Fibroblast of lung (primary cell): ENCODE data around the gene ZNF414. TPM values are rescaled to one million over a fixed set of nuclear protein-coding genes. Genes with fewer than 3 reads are reported as not detected.

Source experiments
- DNase-seq, 2 donors: peaks; one replicate each; pipeline versions ENCODE4 v3.0.0 to v3.0.0-alpha.2; 2010; ENCODE audit warnings: low read depth in 2 of 2
- H2AFZ ChIP-seq: 2 replicates; pipeline ENCODE4 v1.5.1; 2012; ENCODE audit warnings: low read length, control low read depth, inconsistent platforms
- H3K27ac ChIP-seq: 2 replicates; pipeline ENCODE4 v1.5.1; 2011; ENCODE audit warnings: low read length, control low read depth; ENCODE audit not compliant: insufficient read depth
- H3K27me3 ChIP-seq: 2 replicates; pipeline ENCODE4 v1.5.1; 2011; ENCODE audit warnings: mild to moderate bottlenecking, low read length; ENCODE audit not compliant: control insufficient read depth, insufficient read depth
- H3K36me3 ChIP-seq: 2 replicates; pipeline ENCODE4 v1.5.1; 2011; ENCODE audit warnings: low read length; ENCODE audit not compliant: control insufficient read depth, insufficient read depth
- H3K4me1 ChIP-seq: 2 replicates; pipeline ENCODE4 v1.5.1; 2011; ENCODE audit warnings: low read length; ENCODE audit not compliant: control insufficient read depth, insufficient read depth; ENCODE audit errors: extremely low read depth
- H3K4me2 ChIP-seq: 2 replicates; pipeline ENCODE4 v1.5.1; 2011; ENCODE audit warnings: low read length, control low read depth; ENCODE audit not compliant: insufficient read depth; ENCODE audit errors: extremely low read depth
- H3K4me3 ChIP-seq, 4 experiments: fragments of 200-600 bp in 1 of 4; sonication (generic) in 1 of 4; replicated peaks in 1 of 4; 2 replicates each; pipeline ENCODE4 v1.5.1; 2011 to 2016; ENCODE audit warnings: low read length in 4 of 4, low read depth in 3 of 4, mild to moderate bottlenecking in 3 of 4, control low read depth in 2 of 4, inconsistent platforms in 1 of 4, mixed read lengths in 1 of 4; ENCODE audit not compliant: insufficient read depth in 1 of 4; ENCODE audit errors: control extremely low read depth in 1 of 4
- H3K79me2 ChIP-seq: 2 replicates; pipeline ENCODE4 v1.5.1; 2012; ENCODE audit warnings: mild to moderate bottlenecking, low read length, inconsistent platforms; ENCODE audit not compliant: control insufficient read depth, insufficient read depth
- H3K9ac ChIP-seq: 2 replicates; pipeline ENCODE4 v1.5.1; 2011; ENCODE audit warnings: mild to moderate bottlenecking, low read length, control low read depth; ENCODE audit not compliant: insufficient read depth
- H3K9me3 ChIP-seq: 2 replicates; pipeline ENCODE4 v1.5.1; 2012; ENCODE audit warnings: low read depth, low read length; ENCODE audit not compliant: control insufficient read depth, insufficient read depth
- H4K20me1 ChIP-seq: 2 replicates; pipeline ENCODE4 v1.5.1; 2011; ENCODE audit warnings: low read length; ENCODE audit not compliant: control insufficient read depth, insufficient read depth; ENCODE audit errors: extremely low read depth
- CTCF ChIP-seq, 2 donors: IDR thresholded peaks in 1 of 2; conservative IDR thresholded peaks in 1 of 2; 1 replicate in 1 of 2; 2 replicates in 1 of 2; pipeline ENCODE4 v1.5.1; 2011 to 2012; ENCODE audit warnings: low read length in 2 of 2, control low read depth in 1 of 2, inconsistent platforms in 1 of 2, low read depth in 1 of 2, mild to moderate bottlenecking in 1 of 2
- EZH2 ChIP-seq: IDR thresholded peaks from 2 replicates; pipeline ENCODE4 v1.5.1; 2012; ENCODE audit warnings: low read length, control low read depth, mild to moderate bottlenecking; ENCODE audit errors: missing control alignments
- polyA plus RNA-seq, 2 donors: library from polyadenylated mRNA; depleted of rRNA in 1 of 2; stranded (reverse) in 1 of 2; unstranded in 1 of 2; fragments of >200 nt; gene quantifications; 2 replicates each; pipeline ENCODE4 v1.2.1, GENCODE V29; 2011 to 2012; ENCODE audit warnings: missing spikeins in 1 of 2
- total RNA-seq: library from RNA; depleted of rRNA; stranded (reverse); fragments of >200 nt; gene quantifications from 2 replicates; pipeline ENCODE4 v1.2.1, GENCODE V29; 2014

ZNF414 gene
- total and polyA plus RNA-seq, 2 donors (not counting 1 experiment from before 2014, with no cell fraction given) = 3.4 to 4.0 TPM

GRCh38 chr19:8481201-8481600 is 32.8 kb downstream of the ZNF414 start:
- Histone ChIP-seq H3K27ac (no peak overlapping the region), H3K27me3 (no peaks in the 10 kb centered on the region), H3K9me3 (no peaks in the 10 kb centered on the region), H4K20me1 (no peaks in the 10 kb centered on the region), H2AFZ (no peak overlapping the region), H3K79me2 (peaks cover 59% of the 10 kb centered on the region), H3K4me3 (no peak overlapping the region), H3K36me3 (peaks cover 23% of the 10 kb centered on the region), H3K9ac (no peak overlapping the region), H3K4me1 (peaks cover 2% of the 10 kb centered on the region), H3K4me2 (no peak overlapping the region)
- TF ChIP-seq EZH2 (no peak), CTCF (conservative IDR thresholded peaks at IDR 0.05 in 1 of 2, IDR thresholded peaks at IDR 0.05 in 1 of 2; ENCODE audit: low read depth in 1 of 2, low read length in 2 of 2) (no peak)
- DNase-seq = no peak

- Histone ChIP-seq H3K36me3 (peaks cover 11% of the 10 kb centered on the region), H3K4me1 (peaks cover 2% of the 10 kb centered on the region), H3K9me3 (no peaks in the 10 kb centered on the region), H3K9ac (no peak overlapping the region), H3K27ac (no peak overlapping the region), H4K20me1 (no peaks in the 10 kb centered on the region), H3K27me3 (no peaks in the 10 kb centered on the region), H3K4me3 (no peak overlapping the region), H3K79me2 (peaks cover 58% of the 10 kb centered on the region), H3K4me2 (no peak overlapping the region), H2AFZ (no peak overlapping the region)
- DNase-seq = no peak
- TF ChIP-seq EZH2 (no peak), CTCF (conservative IDR thresholded peaks at IDR 0.05 in 1 of 2, IDR thresholded peaks at IDR 0.05 in 1 of 2; ENCODE audit: low read depth in 1 of 2, low read length in 2 of 2) (no peak)
These were observed 35.4 kb downstream of the ZNF414 start for GRCh38 chr19:8478598-8478997.

DNA sequence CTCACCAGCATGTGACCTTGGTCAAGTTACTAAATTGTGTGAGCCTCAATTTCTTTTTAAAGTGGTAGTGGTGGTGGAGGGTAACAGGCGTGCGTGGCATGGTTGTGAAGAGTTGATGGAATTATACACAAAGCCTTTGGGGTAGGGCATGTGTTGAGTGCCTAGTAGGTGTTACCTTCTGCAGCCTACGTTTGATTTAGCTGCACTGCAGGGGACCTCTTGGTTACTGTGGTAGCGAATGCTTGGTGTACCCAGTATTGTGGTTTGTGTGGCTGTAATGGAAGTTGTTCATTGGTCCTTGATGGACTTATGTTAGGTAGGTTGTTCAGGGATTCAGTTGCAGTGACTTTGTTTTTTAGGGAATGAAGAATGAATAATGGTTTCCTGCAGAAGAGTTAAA is 36.1 kb downstream of the ZNF414 start:
- Histone ChIP-seq H3K9ac (no peak overlapping the region), H3K27me3 (no peaks in the 10 kb centered on the region), H3K27ac (no peak overlapping the region), H3K4me1 (peaks cover 2% of the 10 kb centered on the region), H3K36me3 (peaks cover 8% of the 10 kb centered on the region), H3K79me2 (peaks cover 56% of the 10 kb centered on the region), H3K4me2 (no peak overlapping the region), H3K4me3 (no peak overlapping the region), H4K20me1 (no peaks in the 10 kb centered on the region), H2AFZ (no peak overlapping the region), H3K9me3 (no peaks in the 10 kb centered on the region)
- DNase-seq = no peak
- TF ChIP-seq CTCF (conservative IDR thresholded peaks at IDR 0.05 in 1 of 2, IDR thresholded peaks at IDR 0.05 in 1 of 2; ENCODE audit: low read depth in 1 of 2, low read length in 2 of 2) (no peak), EZH2 (no peak)
